G401 (cell line): ENCODE data around the gene KRT17. TPM values are rescaled to one million over a fixed set of nuclear protein-coding genes. Genes with fewer than 3 reads are reported as not detected.
"Not testable (repeated sequence)": the region's sequence is repeated elsewhere in the genome, so short reads cannot be mapped to it uniquely, and the experiment has no call there.

Source experiments
- DNase-seq: peaks from one replicate; pipeline ENCODE4 v3.0.0-alpha.2; 2015; ENCODE audit warnings: low spot score
- in situ Hi-C: cut with HindIII; loops from 2 replicates; pipeline ENCODE4 v1.10.0; 2016; ENCODE audit warnings: low sequenced_read_pairs, mixed read lengths
- total RNA-seq: library from RNA; depleted of rRNA; stranded (reverse); fragments of >200 nt; shearing (Covaris generic); gene quantifications from 2 replicates; pipeline ENCODE4 v1.2.3, GENCODE V29; 2014

The KRT17 gene
- total RNA-seq, 1 experiment from 2014 or later = not detected

GRCh38 chr17:41638194-41638593, 13.8 kb upstream of the KRT17 start:
- in situ Hi-C loops = no loop called here
- DNase-seq = no peak

GRCh38 chr17:41636652-41637051, 12.3 kb upstream of the KRT17 start:
- in situ Hi-C loops = no loop called here
- no peak for DNase-seq

GRCh38 chr17:41635121-41636097, 11.0 kb upstream of the KRT17 start:
- DNase-seq = peak; percentile 30
- in situ Hi-C loops = no loop called here

GRCh38 chr17:41634639-41635038, 10.3 kb upstream of the KRT17 start:
- no peak for DNase-seq
- in situ Hi-C loops = no loop called here

GRCh38 chr17:41633556-41634199, 9.3 kb upstream of the KRT17 start:
- no peak for DNase-seq
- in situ Hi-C loops = no loop called here

GRCh38 chr17:41632482-41633105, 8.2 kb upstream of the KRT17 start:
- in situ Hi-C loops = no loop called here

GRCh38 chr17:41631898-41632285, 7.5 kb upstream of the KRT17 start:
- DNase-seq = no peak
- in situ Hi-C loops = no loop called here

More at GRCh38 chr17:41632482-41633105, 8.2 kb upstream of the KRT17 start:
- DNase-seq = no peak

- DNase-seq = no peak
- in situ Hi-C loops = no loop called here
These were observed 6.9 kb upstream of the KRT17 start for GRCh38 chr17:41631025-41631897.

- in situ Hi-C loops = no loop called here
- no peak for DNase-seq
These were observed 5.7 kb upstream of the KRT17 start for GRCh38 chr17:41629826-41630670.

- no peak for DNase-seq
- in situ Hi-C loops = no loop called here
These were observed 4.9 kb upstream of the KRT17 start for GRCh38 chr17:41629316-41629715.

- in situ Hi-C loops = not testable (repeated sequence)
These were observed 4.4 kb upstream of the KRT17 start for GRCh38 chr17:41628621-41629255.

GRCh38 chr17:41628073-41628370, 3.6 kb upstream of the KRT17 start:
- DNase-seq, in situ Hi-C loops: not testable (repeated sequence)

More at GRCh38 chr17:41628621-41629255, 4.4 kb upstream of the KRT17 start:
- DNase-seq = not testable (repeated sequence)

GRCh38 chr17:41627316-41628072, 3.1 kb upstream of the KRT17 start:
- in situ Hi-C loops = no loop called here
- DNase-seq = no peak

- in situ Hi-C loops, DNase-seq: not testable (repeated sequence)
These were observed 2.5 kb upstream of the KRT17 start for GRCh38 chr17:41626914-41627295.

- DNase-seq, in situ Hi-C loops: not testable (repeated sequence)
These were observed 1.9 kb upstream of the KRT17 start for GRCh38 chr17:41626028-41626913.

GRCh38 chr17:41625602-41626001, 1.2 kb upstream of the KRT17 start:
- no peak for DNase-seq
- in situ Hi-C loops = no loop called here
